Measurements from ENCODE around the gene COL15A1. TPM values are rescaled to one million over a fixed set of nuclear protein-coding genes. Genes with fewer than 3 reads are reported as not detected.
"Not testable (repeated sequence)": the region's sequence is repeated elsewhere in the genome, so short reads cannot be mapped to it uniquely, and the experiment has no call there.

Gene COL15A1
- polyA plus RNA-seq (2012; ENCODE audit: insufficient read depth, insufficient read length) = 0.32 TPM

- H3K4me3 ChIP-seq (ENCODE audit: low read length) = no peak within 1 kb of the TSS
- no peak for DNase-seq (ENCODE audit: low read depth, low spot score)
Observed at GRCh38 chr9:98943682-98944056, at the start of gene COL15A1. Gene COL15A1, plus strand, starts transcription at chr9:98943907. Its CDS starts 155 bp downstream, at chr9:98944062.

GRCh38 chr9:98894171-98894570 lies 49.5 kb upstream of the COL15A1 start:
- H3K4me3 ChIP-seq (ENCODE audit: low read length) = no peak overlapping the region
- no peak for DNase-seq (ENCODE audit: low read depth, low spot score)

GRCh38 chr9:98894761-98895160 lies 48.9 kb upstream of the COL15A1 start:
- DNase-seq (ENCODE audit: low read depth, low spot score) = no peak

GRCh38 chr9:98896632-98897031 lies 47.1 kb upstream of the COL15A1 start:
- DNase-seq (ENCODE audit: low read depth, low spot score) = no peak
- no peak overlapping the region for H3K4me3 ChIP-seq (ENCODE audit: low read length)

More at GRCh38 chr9:98894761-98895160, 48.9 kb upstream of the COL15A1 start:
- H3K4me3 ChIP-seq (ENCODE audit: low read length) = no peak overlapping the region

GRCh38 chr9:98897745-98898144 lies 46.0 kb upstream of the COL15A1 start:
- H3K4me3 ChIP-seq (ENCODE audit: low read length) = no peak overlapping the region
- no peak for DNase-seq (ENCODE audit: low read depth, low spot score)

GRCh38 chr9:98899408-98900056 lies 44.2 kb upstream of the COL15A1 start:
- peak; percentile 68 for DNase-seq (ENCODE audit: low read depth, low spot score)
- no peak overlapping the region for H3K4me3 ChIP-seq (ENCODE audit: low read length)

- no peak overlapping the region for H3K4me3 ChIP-seq (ENCODE audit: low read length)
- no peak for DNase-seq (ENCODE audit: low read depth, low spot score)
Observed at GRCh38 chr9:98900244-98900643, 43.5 kb upstream of the COL15A1 start.

GRCh38 chr9:98900725-98901124 lies 43.0 kb upstream of the COL15A1 start:
- DNase-seq (ENCODE audit: low read depth, low spot score) = no peak

GRCh38 chr9:98901843-98902242 lies 41.9 kb upstream of the COL15A1 start:
- not testable (repeated sequence) for H3K4me3 ChIP-seq (ENCODE audit: low read length); DNase-seq (ENCODE audit: low read depth, low spot score)

More at GRCh38 chr9:98900725-98901124, 43.0 kb upstream of the COL15A1 start:
- H3K4me3 ChIP-seq (ENCODE audit: low read length) = no peak overlapping the region

- no peak overlapping the region for H3K4me3 ChIP-seq (ENCODE audit: low read length)
- DNase-seq (ENCODE audit: low read depth, low spot score) = no peak
Observed at GRCh38 chr9:98902516-98902915, 41.2 kb upstream of the COL15A1 start.

- no peak overlapping the region for H3K4me3 ChIP-seq (ENCODE audit: low read length)
- no peak for DNase-seq (ENCODE audit: low read depth, low spot score)
Observed at GRCh38 chr9:98902925-98903324, 40.8 kb upstream of the COL15A1 start.

GRCh38 chr9:98903961-98904411 lies 39.7 kb upstream of the COL15A1 start:
- no peak overlapping the region for H3K4me3 ChIP-seq (ENCODE audit: low read length)
- DNase-seq (ENCODE audit: low read depth, low spot score) = no peak

- no peak overlapping the region for H3K4me3 ChIP-seq (ENCODE audit: low read length)
- no peak for DNase-seq (ENCODE audit: low read depth, low spot score)
Observed at GRCh38 chr9:98905015-98905414, 38.7 kb upstream of the COL15A1 start.

GRCh38 chr9:98906273-98907040 lies 37.2 kb upstream of the COL15A1 start:
- no peak overlapping the region for H3K4me3 ChIP-seq (ENCODE audit: low read length)
- no peak for DNase-seq (ENCODE audit: low read depth, low spot score)

GRCh38 chr9:98907055-98907454 lies 36.7 kb upstream of the COL15A1 start:
- H3K4me3 ChIP-seq (ENCODE audit: low read length) = no peak overlapping the region
- DNase-seq (ENCODE audit: low read depth, low spot score) = no peak

- no peak for DNase-seq (ENCODE audit: low read depth, low spot score)
- H3K4me3 ChIP-seq (ENCODE audit: low read length) = no peak overlapping the region
Observed at GRCh38 chr9:98908897-98909634, 34.6 kb upstream of the COL15A1 start.

GRCh38 chr9:98909935-98910334 lies 33.8 kb upstream of the COL15A1 start:
- no peak overlapping the region for H3K4me3 ChIP-seq (ENCODE audit: low read length)

GRCh38 chr9:98911042-98911441 lies 32.7 kb upstream of the COL15A1 start:
- H3K4me3 ChIP-seq (ENCODE audit: low read length) = no peak overlapping the region
- DNase-seq (ENCODE audit: low read depth, low spot score) = no peak

More at GRCh38 chr9:98909935-98910334, 33.8 kb upstream of the COL15A1 start:
- DNase-seq (ENCODE audit: low read depth, low spot score) = no peak

GRCh38 chr9:98911738-98912137 lies 32.0 kb upstream of the COL15A1 start:
- not testable (repeated sequence) for DNase-seq (ENCODE audit: low read depth, low spot score); H3K4me3 ChIP-seq (ENCODE audit: low read length)

GRCh38 chr9:98912450-98912849 lies 31.3 kb upstream of the COL15A1 start:
- H3K4me3 ChIP-seq (ENCODE audit: low read length) = no peak overlapping the region
- DNase-seq (ENCODE audit: low read depth, low spot score) = no peak
